ENCODE results near the gene IRX6. TPM values are rescaled to one million over a fixed set of nuclear protein-coding genes. Genes with fewer than 3 reads are reported as not detected.

Gene IRX6
- total RNA-seq, 1 donor = not detected

GRCh38 chr16:55370762-55371482 is 46.9 kb downstream of the IRX6 start:
- peak; percentile 42 for TF ChIP-seq CTCF (IDR thresholded peaks at IDR 0.05; ENCODE audit: insufficient read depth, low read depth, low read length)
- H3K4me3 ChIP-seq (ENCODE audit: low read depth, low read length) = no peak overlapping the region
- peak; percentile 35 for DNase-seq (ENCODE audit: low read depth)

GRCh38 chr16:55372792-55373488 is 48.9 kb downstream of the IRX6 start:
- no peak for TF ChIP-seq CTCF (IDR thresholded peaks at IDR 0.05; ENCODE audit: insufficient read depth, low read depth, low read length)
- DNase-seq (ENCODE audit: low read depth) = no peak
- no peak overlapping the region for H3K4me3 ChIP-seq (ENCODE audit: low read depth, low read length)

GRCh38 chr16:55373489-55373832 is 49.5 kb downstream of the IRX6 start:
- no peak for DNase-seq (ENCODE audit: low read depth)
- no peak overlapping the region for H3K4me3 ChIP-seq (ENCODE audit: low read depth, low read length)

GRCh38 chr16:55376045-55376444 is 52.0 kb downstream of the IRX6 start:
- no peak for DNase-seq (ENCODE audit: low read depth)
- no peak for TF ChIP-seq CTCF (IDR thresholded peaks at IDR 0.05; ENCODE audit: insufficient read depth, low read depth, low read length)
- no peak overlapping the region for H3K4me3 ChIP-seq (ENCODE audit: low read depth, low read length)

More at GRCh38 chr16:55373489-55373832, 49.5 kb downstream of the IRX6 start:
- TF ChIP-seq CTCF (IDR thresholded peaks at IDR 0.05; ENCODE audit: insufficient read depth, low read depth, low read length) = no peak

- no peak for TF ChIP-seq CTCF (IDR thresholded peaks at IDR 0.05; ENCODE audit: insufficient read depth, low read depth, low read length)
- no peak for DNase-seq (ENCODE audit: low read depth)
These were observed 52.7 kb downstream of the IRX6 start for GRCh38 chr16:55376567-55377167.

GRCh38 chr16:55377840-55378239 is 53.8 kb downstream of the IRX6 start:
- no peak for TF ChIP-seq CTCF (IDR thresholded peaks at IDR 0.05; ENCODE audit: insufficient read depth, low read depth, low read length)
- DNase-seq (ENCODE audit: low read depth) = no peak
- no peak overlapping the region for H3K4me3 ChIP-seq (ENCODE audit: low read depth, low read length)

More at GRCh38 chr16:55376567-55377167, 52.7 kb downstream of the IRX6 start:
- no peak overlapping the region for H3K4me3 ChIP-seq (ENCODE audit: low read depth, low read length)

All from fibroblast of villous mesenchyme (primary cell).